HG03520 (cell line): ENCODE measurements around the gene RFC1.
"Not testable (repeated sequence)": the region's sequence is repeated elsewhere in the genome, so short reads cannot be mapped to it uniquely, and the experiment has no call there.

Source experiments
- ATAC-seq: cut with Tn5 transposase; IDR thresholded peaks from one replicate; pipeline ENCODE4 v1.9.1; 2021; ENCODE audit warnings: mild to moderate bottlenecking, moderate library complexity; ENCODE audit not compliant: unreplicated experiment

The RFC1 gene

DNA sequence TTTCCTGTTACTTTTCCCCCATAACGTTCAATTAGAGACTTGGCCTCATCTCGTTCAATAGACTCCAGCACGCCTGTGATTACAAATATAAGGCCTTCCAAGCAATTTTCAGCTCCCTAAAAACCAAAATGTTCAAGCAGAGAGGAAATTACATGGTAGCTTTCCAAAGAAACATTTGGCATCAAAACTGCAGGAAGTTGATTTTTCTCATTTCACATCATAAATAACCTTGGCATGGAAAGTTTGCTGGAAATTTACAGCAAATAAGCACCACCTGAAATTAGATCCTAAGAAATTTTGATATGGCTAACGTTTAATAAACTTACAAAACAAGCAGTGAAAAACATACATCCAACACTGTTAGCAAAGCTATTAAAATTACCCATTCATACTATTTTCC lies 53.3 kb downstream of the RFC1 start:
- ATAC-seq, result no peak

DNA sequence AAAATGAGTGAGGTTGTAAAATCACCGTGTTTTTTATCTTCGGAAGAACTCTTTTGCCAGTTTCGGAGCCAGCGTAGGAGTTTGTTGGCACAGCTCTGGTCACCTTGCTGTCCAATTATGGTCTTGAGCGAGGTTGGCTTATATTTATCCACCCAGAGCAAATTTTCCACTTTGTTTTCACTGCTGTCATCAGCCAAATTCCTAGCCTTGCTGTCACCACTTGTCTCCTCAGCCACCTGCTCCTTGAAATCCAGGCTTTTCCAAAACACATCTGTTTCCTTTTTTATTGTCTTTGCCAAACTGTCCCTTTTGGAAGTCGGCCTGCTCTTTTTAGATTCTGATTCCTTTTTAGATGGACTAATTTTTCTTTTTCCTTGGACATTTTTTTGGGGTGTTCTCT lies 57.6 kb downstream of the RFC1 start:
- ATAC-seq, result no peak

DNA sequence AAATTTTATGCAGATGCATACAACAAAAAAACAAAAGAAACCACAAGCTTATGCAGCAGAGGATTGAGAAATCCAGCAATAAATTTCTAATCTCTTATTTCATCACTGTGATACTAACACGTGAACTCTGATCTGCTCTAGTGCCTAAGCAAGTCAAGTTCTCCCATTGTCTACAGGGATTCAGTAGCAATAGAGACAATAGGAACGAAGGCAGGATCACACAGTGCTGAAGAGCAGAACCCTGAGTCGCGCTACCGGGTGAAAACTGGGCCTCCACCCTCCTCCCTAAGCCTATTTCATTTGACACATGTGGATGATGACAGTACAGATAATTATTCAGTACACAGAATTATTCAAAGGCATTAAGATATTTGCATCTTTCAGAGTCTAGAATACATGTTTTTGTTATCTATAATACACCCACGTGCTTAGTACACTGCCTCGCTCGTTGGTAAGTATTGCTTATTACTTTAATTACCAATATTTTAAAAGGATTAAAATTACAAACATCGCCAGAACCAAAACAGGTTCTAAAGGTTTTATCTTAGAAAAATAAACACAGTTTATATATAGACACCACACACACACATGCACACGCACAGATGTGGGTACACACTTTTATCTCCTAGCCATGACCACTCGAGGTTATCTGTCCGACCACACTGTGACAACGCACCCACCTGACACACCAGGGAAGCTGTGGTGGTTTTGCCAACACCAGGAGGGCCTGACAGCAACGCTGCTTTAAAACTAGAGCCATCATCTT lies 60.1 kb downstream of the RFC1 start:
- no peak for ATAC-seq

DNA sequence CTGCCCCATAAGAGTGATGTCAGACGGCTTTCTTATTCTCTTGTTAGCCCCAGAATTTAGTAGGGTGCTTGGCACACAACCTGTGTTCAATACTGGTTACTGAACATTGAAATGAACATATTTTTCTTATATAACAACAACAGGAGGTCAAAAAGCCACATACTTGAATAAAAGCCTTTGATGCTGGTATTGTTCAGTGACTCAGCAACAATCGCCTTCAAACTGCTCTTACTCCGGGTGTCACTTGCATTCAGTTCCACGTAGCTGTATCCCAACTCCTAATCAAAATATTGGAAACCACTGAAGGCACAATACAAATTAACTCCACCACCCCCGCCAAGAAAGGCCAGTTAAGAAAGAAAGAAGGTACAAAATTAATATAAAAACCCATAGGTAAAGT lies 61.5 kb downstream of the RFC1 start:
- no peak for ATAC-seq

DNA sequence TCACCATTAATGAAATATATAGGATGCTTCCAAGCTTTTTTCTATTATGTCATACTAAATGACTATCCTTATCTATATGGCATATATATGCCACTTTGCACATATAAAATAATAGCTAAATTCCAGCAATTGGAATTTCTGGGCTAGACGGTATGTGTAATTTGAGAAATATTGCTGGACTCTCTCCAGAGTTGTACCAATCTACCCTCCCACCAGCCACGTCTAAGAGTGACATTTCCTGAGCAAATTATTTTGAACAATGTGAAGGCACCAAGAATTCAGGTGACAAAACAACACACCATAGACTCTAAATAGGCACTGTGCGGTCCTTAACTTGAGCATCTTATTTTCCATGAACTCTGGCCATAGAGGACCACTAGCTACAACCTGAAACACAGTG lies 62.3 kb downstream of the RFC1 start:
- ATAC-seq, result no peak

DNA sequence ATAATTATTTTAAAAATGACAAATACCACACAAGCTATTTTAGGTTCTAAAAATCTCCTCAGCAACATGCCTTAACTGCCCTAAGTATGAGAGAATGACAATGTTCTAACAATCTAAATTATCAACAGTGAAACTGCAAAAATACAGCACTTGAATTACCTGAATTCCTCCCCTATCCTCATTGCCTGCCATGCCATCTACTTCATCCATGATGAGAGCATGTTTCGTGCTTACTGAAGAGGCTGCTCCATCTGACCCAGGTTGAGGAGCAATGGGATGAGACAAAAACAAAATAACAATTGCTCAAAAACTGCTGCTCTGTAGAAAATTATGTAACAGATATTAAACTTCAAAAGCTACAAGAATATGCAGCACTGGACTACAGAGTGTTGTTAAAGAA lies 63.3 kb downstream of the RFC1 start:
- no peak for ATAC-seq

DNA sequence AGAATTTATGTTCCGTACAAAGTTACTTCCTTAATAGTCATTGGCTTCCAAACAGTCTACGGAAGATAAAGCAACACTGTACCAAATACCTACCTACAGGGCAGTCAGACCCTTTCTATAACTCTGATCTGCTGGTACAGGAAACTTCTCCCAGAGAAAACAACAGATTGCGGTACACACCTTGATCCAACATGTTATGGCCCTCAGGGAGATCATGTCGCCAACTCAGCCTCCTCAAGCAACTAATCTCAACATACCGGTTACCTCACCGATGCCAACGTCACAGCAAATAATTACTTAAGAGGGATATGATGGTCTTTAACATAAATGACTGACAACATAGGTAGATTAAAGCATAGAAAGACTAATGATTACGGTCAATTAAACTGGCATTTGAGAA lies 70.4 kb downstream of the RFC1 start:
- no peak for ATAC-seq

DNA sequence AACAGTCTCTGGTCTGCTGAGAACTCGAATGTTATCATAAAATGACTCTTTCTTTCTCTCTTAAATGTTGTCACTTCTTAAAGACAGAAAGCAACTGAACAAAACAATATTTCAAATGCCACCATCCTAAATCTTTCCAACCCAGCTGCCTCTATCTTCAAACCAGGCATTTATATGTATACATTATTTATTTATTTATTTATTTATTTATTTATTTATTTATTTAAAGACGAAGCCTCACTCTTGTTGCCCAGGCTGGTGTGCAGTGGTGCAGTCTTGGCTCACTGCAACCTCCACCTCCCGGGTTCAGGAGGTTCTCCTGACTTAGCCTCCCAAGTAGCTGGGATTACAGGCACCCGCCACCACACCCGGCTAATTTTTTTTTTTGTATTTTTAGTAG lies 73.7 kb downstream of the RFC1 start:
- not testable (repeated sequence) for ATAC-seq

DNA sequence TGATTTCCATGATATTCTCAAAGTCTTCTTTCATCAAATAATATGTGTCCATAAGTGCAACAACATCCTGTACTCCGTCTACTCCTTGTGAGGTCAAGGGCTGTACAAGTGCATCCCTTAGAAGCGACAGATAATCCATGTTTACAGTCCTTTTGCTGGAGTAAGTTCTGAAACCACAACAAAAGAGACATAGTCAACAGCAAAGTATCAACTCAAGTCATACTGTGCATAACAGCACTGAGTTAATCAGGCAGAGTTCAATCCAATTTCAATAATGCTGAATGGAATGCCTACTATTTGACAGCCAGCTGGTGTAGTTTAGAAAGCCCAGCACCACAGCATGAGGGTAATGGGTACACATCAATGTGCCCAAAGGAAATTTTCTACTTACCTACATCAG lies 74.5 kb downstream of the RFC1 start:
- no peak for ATAC-seq

DNA sequence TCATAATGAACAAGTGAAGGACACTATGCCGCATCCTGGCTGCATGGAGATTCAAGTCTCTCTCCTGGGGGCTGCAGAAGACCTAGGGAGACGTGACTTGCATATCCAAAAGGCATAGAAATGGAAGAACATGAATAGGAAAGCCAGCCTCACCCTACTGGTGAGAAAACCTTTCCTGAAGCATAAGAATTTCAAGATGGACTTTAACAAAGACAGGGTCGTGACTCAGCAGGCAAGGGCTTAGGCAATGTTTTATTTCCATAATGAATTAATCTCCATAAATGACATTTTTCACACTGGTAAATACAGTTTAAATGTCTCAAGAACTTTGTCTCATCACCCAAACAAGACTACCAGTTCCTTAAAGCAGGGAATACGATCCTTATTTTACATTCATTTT lies 78.9 kb downstream of the RFC1 start:
- ATAC-seq, result no peak

DNA sequence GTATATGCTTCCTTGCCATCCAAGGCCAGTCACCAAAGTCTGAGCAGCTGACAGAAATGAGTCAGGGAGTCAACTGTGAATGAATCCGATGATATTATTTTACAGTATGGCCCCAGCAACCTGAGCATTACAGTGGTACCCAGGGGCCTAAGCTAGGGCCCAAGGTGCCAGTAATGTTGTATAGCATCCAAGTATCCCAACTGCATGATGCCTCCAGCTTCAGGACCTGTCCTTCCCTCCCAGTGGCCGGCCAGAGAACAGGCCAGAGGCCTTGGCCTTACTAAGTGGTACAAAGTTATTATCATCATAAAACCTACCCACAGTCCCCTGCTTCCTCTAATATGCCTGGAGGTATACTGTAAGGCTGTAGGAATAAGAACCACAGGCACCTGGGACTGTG lies 79.9 kb downstream of the RFC1 start:
- no peak for ATAC-seq

DNA sequence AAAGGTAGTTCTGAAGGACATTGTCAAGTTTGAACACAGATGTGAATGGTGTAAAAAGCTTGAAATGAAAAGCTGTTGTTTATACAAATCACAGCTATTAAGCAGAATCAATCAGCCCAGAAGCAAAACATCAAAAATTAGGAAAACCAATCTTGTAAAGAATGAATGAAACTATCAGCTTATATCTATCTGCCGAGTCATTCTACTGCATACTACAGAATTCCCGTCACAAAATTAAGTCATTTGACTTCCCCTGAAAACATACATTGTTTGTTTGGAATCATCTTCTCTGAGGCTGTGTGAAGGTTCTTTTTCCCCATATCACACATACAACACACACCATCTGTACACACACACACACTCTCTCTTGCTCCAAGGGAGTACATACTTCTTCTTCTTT lies 80.3 kb downstream of the RFC1 start:
- ATAC-seq, result no peak

DNA sequence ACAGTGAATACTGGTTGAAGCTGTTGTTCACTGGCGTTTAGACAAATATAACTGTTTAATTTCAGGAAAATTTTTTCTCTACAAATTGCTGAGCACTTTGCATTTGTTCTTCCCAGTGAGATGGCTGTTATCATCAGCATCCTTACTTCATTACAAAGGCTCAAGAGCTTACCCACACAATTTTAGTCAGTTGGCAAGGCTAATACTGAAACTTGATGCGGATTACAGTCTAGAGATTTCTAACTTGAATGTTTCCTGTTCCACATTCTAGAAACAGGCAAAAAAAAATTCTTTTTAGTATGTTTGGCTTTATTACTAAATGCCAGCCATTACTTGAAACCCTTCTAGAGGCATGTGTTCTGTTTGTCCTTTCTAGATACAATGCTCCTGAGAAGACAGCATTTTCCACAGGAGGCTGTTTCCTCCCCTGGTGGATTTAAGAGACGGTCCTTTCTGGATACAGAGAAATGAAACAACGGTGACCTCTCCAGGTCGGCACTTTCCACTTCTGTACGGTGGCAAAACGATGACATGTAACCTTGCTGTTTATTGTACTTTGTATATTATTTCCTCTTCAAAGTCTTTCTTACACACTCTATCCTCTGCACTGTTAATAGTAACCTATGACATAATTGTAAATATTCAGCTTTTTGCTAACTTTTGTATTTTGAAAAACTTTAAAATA lies 80.9 kb downstream of the RFC1 start:
- no peak for ATAC-seq

DNA sequence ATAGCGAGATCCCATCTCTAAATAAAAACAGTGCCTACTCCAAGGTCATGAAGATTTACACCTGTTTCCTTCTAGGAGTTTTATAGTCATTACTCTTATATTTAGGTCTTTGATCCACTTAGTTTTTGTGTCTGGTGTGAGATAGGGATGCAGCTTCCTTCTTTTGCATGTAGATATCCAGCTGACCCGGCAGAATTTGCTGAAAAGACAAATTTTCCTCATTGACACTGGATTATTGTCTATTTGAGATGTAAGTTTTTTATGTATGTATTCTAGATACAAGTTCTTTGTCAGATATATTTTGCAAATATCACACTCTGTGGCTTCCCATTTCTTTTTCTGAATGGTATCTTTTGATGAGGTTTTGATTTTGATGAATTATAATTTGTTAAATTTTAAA lies 85.4 kb downstream of the RFC1 start:
- no peak for ATAC-seq

DNA sequence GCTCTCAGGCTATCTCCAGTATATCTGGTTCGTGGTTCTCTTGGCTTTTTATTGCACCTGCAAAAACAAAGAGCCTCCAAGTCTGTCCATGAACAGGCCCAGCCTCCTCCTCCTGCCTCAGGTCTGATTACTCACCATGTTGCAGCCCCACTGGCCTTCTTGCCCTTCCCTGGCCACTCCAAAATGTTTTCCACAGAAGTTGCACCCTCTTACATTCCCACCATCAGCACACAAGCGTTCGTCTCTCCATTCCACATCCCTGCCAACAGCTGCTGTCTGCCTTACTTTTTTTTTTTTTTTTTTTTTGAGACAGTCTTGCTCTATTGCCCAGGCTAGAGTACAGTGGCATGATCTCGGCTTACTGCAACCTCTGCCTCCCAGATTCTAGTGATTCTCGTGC lies 86.7 kb downstream of the RFC1 start:
- ATAC-seq, result no peak

DNA sequence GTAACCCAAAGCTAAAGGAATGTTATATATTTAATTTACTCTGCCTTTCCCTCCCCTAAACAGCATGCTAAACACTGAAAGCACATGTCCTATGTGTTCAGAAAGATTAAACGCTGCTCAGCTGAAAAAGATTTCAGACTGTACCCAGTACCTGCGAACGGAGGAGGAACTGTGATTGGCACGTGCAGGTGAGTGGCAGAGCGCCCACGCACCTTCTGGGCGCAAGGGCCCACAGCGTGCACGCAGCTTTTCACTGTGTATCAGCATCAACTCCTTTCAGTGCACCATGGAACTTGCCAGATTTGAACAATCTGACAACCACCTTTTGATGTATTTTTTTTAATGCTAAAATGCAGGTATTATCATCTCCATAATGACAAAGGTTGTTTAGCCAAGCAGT lies 87.7 kb downstream of the RFC1 start:
- no peak for ATAC-seq

DNA sequence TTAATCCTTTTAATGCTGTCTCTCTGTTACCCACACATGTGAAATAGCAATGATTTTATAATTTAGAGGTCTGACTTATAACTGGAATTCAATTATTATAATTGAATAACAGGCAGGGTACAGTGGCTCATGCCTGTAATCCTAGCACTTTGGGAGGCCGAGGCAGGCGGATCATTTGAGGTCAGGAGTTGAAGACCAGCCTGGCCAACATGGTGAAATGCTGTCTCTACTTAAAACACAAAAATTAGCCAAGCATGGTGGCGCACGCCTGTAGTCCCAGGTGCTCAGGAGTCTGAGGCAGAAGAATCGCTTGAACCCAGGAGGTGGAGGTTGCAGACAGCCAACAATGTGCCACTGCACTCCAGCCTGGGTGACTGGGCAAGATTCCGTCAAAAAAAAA lies 88.5 kb downstream of the RFC1 start:
- not testable (repeated sequence) for ATAC-seq

DNA sequence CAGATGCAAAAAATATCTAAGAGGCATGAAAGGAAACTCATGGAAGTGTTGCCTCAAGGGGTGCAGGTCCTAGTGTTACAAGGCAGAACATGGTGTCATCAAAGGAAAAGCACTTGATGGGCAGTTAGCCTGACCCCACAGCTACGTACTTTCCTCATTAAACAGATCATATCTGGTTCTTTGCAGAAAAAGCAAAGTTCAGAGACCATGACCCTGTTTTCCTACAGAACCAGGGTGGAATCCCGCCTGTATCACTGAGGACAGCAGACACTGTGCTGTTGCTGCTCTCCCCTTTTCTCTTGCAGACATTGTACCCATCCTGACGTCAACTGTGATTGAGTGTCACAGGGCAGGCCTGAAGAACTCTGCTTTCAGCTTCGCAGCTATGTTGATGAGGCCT lies 91.7 kb downstream of the RFC1 start:
- ATAC-seq, result no peak

DNA sequence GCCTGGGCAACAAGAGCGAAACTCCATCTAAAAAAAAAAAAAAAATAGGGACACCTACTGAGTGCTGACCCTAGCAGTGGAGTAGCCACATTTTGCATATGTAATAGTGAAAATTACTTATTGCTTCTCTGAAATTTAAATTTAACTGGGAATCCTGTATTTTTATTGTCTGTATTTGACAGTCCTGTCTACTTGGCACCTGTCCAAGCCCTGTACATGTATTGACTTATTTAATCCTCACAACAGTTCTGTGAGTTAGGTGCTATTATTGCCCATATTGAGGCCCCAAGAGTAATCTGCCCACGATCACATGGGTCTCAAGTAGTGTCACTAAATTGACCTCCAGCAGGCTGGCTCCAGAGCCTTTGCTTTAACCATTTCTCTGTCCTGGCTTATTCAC lies 102.3 kb downstream of the RFC1 start:
- ATAC-seq, result no peak

DNA sequence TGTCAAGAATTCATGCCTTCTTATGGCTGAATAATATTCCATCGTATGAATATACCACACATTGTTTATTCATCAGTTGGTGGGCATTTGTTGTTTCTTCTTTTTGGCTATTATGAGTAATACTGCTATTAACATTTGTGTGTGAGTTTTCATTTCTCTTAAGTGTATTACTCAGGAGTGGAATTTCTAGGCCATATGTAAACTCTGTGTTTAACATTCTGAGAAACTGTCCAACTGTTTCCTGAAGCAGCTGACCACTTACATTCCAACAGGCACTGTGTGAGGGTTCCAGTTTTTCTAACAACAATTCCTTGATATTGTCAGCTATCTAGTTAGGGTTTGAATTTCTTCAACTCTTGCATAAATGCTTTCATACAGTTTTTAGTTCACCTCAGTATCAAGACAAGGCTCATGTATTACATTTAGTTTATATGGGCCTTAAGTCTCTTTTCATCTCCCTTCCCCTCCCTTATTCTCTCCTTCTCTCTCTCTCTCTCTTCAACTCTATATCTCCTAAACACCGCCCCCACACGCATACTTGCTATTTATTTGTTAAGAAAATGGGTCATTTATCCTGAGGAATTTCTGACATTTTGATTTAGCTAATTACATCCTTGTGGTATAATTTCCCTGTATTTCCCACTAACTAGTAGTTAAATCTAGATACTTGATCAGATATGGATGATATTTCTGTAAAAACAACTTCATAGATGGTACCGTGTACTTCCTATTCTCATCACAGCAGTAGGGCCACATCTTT lies 106.4 kb downstream of the RFC1 start:
- ATAC-seq, result no peak

DNA sequence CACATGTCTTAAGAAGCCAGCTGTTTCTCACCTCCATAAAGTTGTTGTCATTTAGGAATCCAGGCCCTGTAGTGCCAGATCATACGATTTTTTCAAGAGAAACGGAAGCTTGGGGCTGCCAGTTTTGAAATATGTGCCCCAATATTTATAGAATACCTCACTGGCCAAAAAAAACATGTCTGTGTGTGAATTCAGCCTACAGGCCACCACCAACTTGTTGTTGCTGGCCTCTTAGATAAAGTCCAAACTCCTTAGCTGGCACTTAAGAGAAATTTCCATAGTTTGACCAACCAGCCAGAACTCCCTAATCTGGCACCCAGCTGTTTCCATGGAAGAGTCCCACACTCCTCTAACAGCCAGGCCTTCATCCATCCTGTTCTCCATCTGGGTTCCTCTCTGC lies 109.7 kb downstream of the RFC1 start:
- ATAC-seq, result no peak

DNA sequence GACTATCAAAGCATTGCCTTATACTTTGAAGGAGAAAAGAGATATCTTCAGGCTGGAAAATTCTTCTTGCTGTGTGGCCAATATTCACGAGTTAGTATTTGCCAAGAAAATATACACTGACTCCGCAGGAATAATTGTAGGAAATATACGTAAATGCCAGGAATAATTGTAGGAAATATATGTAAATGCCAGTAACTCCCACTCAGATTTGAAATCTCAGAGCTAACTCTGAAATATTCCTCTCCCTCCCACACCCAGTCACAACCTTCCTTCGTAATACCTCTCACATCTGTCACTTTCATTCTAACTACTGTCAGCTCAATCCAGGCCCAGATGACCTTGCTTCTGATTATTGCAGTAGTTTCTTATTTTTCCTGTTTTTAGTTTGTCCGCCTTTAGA lies 110.3 kb downstream of the RFC1 start:
- no peak for ATAC-seq
